ENCODE data around the gene WFDC5.
"Not testable (repeated sequence)": the region's sequence is repeated elsewhere in the genome, so short reads cannot be mapped to it uniquely, and the experiment has no call there.

Gene WFDC5

GRCh38 chr20:45087814-45088213, 27.2 kb downstream of the WFDC5 start:
- DNase-seq (ENCODE audit: low spot score) = no peak

GRCh38 chr20:45087097-45087790, 27.7 kb downstream of the WFDC5 start:
- no peak for DNase-seq (ENCODE audit: low spot score)

GRCh38 chr20:45085867-45086266, 29.1 kb downstream of the WFDC5 start:
- DNase-seq (ENCODE audit: low spot score) = no peak

GRCh38 chr20:45085289-45085688, 29.7 kb downstream of the WFDC5 start:
- DNase-seq (ENCODE audit: low spot score) = no peak

- DNase-seq (ENCODE audit: low spot score) = no peak
These were observed 31.8 kb downstream of the WFDC5 start for GRCh38 chr20:45083127-45083526.

- no peak for DNase-seq (ENCODE audit: low spot score)
These were observed 32.5 kb downstream of the WFDC5 start for GRCh38 chr20:45082468-45082867.

GRCh38 chr20:45080867-45081624, 33.9 kb downstream of the WFDC5 start:
- no peak for DNase-seq (ENCODE audit: low spot score)

- no peak for DNase-seq (ENCODE audit: low spot score)
These were observed 37.4 kb downstream of the WFDC5 start for GRCh38 chr20:45077559-45077958.

- no peak for DNase-seq (ENCODE audit: low spot score)
These were observed 41.8 kb downstream of the WFDC5 start for GRCh38 chr20:45073221-45073620.

- DNase-seq (ENCODE audit: low spot score) = no peak
These were observed 42.9 kb downstream of the WFDC5 start for GRCh38 chr20:45072066-45072465.

- no peak for DNase-seq (ENCODE audit: low spot score)
These were observed 43.9 kb downstream of the WFDC5 start for GRCh38 chr20:45070932-45071632.

GRCh38 chr20:45069261-45069660, 45.7 kb downstream of the WFDC5 start:
- DNase-seq (ENCODE audit: low spot score) = no peak

- no peak for DNase-seq (ENCODE audit: low spot score)
These were observed 47.4 kb downstream of the WFDC5 start for GRCh38 chr20:45067558-45067957.

GRCh38 chr20:45067087-45067486, 47.9 kb downstream of the WFDC5 start:
- DNase-seq (ENCODE audit: low spot score) = no peak

GRCh38 chr20:45066372-45066771, 48.6 kb downstream of the WFDC5 start:
- no peak for DNase-seq (ENCODE audit: low spot score)

- DNase-seq (ENCODE audit: low spot score) = no peak
These were observed 50.2 kb downstream of the WFDC5 start for GRCh38 chr20:45064812-45065211.

- not testable (repeated sequence) for DNase-seq (ENCODE audit: low spot score)
These were observed 51.9 kb downstream of the WFDC5 start for GRCh38 chr20:45063107-45063506.

GRCh38 chr20:45061244-45061643, 53.7 kb downstream of the WFDC5 start:
- DNase-seq (ENCODE audit: low spot score) = no peak

- no peak for DNase-seq (ENCODE audit: low spot score)
These were observed 54.7 kb downstream of the WFDC5 start for GRCh38 chr20:45060294-45060693.
